Measurements from ENCODE around the gene MEIS2. TPM values are rescaled to one million over a fixed set of nuclear protein-coding genes. Genes with fewer than 3 reads are reported as not detected.
A peak's percentile ranks its signal among the peaks of the same experiment; 100 is the strongest.

Gene MEIS2
- total RNA-seq, 1 experiment from 2014 or later = 4.2 TPM

DNA sequence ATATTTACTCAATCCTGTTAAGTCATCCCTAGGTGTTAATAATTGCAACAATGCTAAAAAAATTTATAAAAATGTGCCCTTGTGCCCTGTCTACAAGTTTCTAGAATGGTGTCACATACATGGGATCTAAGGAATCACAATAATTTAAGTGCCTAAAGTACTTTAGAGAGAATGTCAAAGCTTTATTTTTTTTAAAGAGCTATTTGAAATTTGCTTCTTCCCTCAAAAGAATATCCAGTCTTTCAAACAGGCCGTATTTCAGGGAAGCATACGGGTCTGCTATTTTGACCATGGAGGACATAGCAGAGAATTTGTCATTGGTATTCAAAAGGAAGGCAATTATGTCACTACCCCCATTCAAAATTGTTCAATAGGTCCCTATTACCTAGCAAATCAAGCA, 29.7 kb downstream of the MEIS2 start:
- no peak for DNase-seq (ENCODE audit: low read depth in 1 of 2, low spot score in 2 of 2)
- Histone ChIP-seq H3K4me1 (replicated peaks) (no peaks in the 10 kb centered on the region), H3K4me3 (no peak overlapping the region), H3K27me3 (replicated peaks) (no peaks in the 10 kb centered on the region), H3K36me3 (no peaks in the 10 kb centered on the region), H3K27ac (no peak overlapping the region), H3K9me3 (replicated peaks) (no peaks in the 10 kb centered on the region)

DNA sequence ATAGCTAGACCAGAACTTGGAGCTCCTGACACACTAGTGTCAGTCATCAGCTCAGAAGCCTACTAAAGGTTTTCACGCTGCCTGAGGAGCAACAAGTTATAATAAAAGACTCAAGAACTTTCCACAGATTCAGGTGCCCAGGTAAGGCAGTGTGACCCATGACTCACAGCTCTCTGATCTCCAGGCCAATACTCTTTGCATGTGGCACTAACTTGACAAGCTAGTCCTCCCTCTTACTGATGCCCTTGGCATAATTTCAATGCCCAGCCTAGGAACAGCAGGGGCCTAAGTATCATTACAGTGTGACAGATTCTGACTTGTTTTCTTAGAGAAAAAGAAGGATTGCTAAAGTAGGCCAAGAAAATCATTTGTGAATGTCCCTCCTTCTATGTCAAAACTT, 38.4 kb downstream of the MEIS2 start:
- Histone ChIP-seq H3K27ac (no peak overlapping the region), H3K4me1 (replicated peaks) (peaks cover 9% of the 10 kb centered on the region), H3K27me3 (replicated peaks) (no peaks in the 10 kb centered on the region), H3K4me3 (no peak overlapping the region), H3K9me3 (replicated peaks) (no peaks in the 10 kb centered on the region), H3K36me3 (no peaks in the 10 kb centered on the region)
- no peak for DNase-seq (ENCODE audit: low read depth in 1 of 2, low spot score in 2 of 2)

DNA sequence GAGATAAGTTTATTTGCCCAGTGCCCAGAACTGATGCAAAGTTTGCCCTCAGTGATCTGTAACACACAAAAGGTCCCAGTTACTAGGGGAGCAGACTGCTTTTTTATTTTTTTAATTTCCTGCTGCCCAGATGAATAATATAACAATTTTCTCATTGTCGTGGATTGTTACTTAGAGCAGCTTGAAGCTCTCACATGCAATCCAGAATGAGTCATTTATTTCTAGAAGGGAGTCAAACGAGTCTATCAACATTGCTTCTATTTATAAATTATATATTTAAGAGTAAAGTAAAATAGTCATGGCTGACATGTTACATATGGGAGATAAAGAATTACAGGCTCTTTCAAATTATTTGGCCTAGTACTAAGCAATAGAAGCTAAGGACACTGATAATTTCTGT, 41.3 kb downstream of the MEIS2 start:
- no peak overlapping the region for H3K4me3 ChIP-seq
- H3K36me3 ChIP-seq = no peaks in the 10 kb centered on the region
- H3K27me3 ChIP-seq (replicated peaks) = no peaks in the 10 kb centered on the region
- H3K9me3 ChIP-seq (replicated peaks) = no peaks in the 10 kb centered on the region
- H3K27ac ChIP-seq = no peak overlapping the region
- peaks cover 9% of the 10 kb centered on the region for H3K4me1 ChIP-seq (replicated peaks)
- DNase-seq (ENCODE audit: low read depth in 1 of 2, low spot score in 2 of 2) = peak in 1 of 2 experiments; percentile 11

DNA sequence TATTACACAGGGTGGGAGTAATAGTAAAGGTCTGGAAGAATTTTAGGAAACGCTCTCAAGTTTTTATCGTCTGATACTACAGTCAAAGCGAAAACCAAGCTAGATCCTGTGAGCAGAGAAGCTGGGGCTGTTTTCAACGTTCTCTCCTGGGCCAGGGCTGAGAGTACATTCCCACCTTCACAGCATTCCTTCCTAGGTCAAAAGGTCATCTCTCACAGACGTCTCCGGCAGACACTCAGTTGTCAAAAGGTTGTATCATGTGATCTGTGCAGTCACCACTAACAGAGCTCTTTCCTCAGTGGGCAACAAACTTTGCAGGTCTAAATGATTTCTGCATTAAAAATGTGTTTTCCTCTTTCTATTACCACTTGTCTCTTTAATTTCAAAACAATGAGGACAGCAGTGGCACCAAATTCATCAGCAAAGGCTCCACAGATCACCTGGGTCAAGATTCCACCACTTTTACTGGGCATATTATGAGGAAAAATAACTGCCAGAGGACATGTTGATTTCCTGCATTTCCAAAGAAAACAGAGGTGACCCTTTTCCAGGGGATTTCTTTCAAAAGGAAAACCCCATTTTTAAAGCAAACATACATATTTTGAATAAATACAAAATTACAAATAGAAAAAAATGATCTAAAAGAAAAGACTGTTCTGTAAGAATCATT, 41.9 kb downstream of the MEIS2 start:
- no peak overlapping the region for H3K27ac ChIP-seq
- H3K9me3 ChIP-seq (replicated peaks) = no peaks in the 10 kb centered on the region
- H3K27me3 ChIP-seq (replicated peaks) = no peaks in the 10 kb centered on the region
- no peak for DNase-seq (ENCODE audit: low read depth in 1 of 2, low spot score in 2 of 2)
- no peak overlapping the region for H3K4me3 ChIP-seq
- no peaks in the 10 kb centered on the region for H3K36me3 ChIP-seq
- peaks cover 9% of the 10 kb centered on the region for H3K4me1 ChIP-seq (replicated peaks)

DNA sequence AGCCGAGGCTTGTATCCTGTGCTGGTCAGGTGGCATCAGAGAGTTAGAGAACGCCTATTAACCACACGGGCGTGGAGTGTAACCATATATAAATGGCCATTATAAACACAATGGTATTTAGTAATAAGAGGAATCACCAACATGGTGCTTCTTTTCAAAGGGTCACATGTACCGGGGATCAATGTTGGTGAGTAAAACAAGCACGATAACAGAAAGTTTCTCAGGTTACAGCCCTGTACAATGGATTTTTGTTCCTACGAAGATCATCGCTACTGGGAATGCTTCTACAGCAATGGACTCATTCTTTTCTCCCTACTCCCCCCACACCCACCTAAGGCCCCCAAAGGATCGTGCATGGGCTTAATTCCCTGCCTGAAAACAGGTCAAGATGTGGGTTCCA, 42.5 kb downstream of the MEIS2 start:
- Histone ChIP-seq H3K4me1 (replicated peaks) (peaks cover 9% of the 10 kb centered on the region), H3K27me3 (replicated peaks) (no peaks in the 10 kb centered on the region), H3K27ac (no peak overlapping the region), H3K4me3 (no peak overlapping the region), H3K9me3 (replicated peaks) (no peaks in the 10 kb centered on the region), H3K36me3 (no peaks in the 10 kb centered on the region)
- no peak for DNase-seq (ENCODE audit: low read depth in 1 of 2, low spot score in 2 of 2)

DNA sequence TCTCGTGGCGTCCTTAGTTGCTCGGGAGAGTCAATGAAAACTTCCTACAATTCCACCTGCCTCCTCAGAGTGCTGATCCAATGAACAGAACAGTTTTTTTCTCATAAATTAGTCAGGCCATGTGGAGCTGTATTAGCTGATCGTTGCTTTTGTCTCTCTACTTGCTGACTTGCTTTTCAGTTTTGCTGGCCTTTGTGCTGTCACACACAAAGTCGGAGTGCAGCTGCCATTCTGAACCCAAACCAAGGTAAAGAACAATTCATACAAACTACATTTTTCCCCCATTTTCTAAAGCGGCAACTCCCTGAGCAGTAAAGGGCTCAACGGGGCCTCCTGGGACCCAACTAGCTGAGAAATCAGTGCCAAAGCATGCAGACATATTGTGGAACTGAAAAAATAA, 43.1 kb downstream of the MEIS2 start:
- H3K4me3 ChIP-seq = no peak overlapping the region
- no peaks in the 10 kb centered on the region for H3K36me3 ChIP-seq
- H3K27ac ChIP-seq = no peak overlapping the region
- H3K27me3 ChIP-seq (replicated peaks) = no peaks in the 10 kb centered on the region
- H3K4me1 ChIP-seq (replicated peaks) = peaks cover 9% of the 10 kb centered on the region
- no peak for DNase-seq (ENCODE audit: low read depth in 1 of 2, low spot score in 2 of 2)
- no peaks in the 10 kb centered on the region for H3K9me3 ChIP-seq (replicated peaks)

DNA sequence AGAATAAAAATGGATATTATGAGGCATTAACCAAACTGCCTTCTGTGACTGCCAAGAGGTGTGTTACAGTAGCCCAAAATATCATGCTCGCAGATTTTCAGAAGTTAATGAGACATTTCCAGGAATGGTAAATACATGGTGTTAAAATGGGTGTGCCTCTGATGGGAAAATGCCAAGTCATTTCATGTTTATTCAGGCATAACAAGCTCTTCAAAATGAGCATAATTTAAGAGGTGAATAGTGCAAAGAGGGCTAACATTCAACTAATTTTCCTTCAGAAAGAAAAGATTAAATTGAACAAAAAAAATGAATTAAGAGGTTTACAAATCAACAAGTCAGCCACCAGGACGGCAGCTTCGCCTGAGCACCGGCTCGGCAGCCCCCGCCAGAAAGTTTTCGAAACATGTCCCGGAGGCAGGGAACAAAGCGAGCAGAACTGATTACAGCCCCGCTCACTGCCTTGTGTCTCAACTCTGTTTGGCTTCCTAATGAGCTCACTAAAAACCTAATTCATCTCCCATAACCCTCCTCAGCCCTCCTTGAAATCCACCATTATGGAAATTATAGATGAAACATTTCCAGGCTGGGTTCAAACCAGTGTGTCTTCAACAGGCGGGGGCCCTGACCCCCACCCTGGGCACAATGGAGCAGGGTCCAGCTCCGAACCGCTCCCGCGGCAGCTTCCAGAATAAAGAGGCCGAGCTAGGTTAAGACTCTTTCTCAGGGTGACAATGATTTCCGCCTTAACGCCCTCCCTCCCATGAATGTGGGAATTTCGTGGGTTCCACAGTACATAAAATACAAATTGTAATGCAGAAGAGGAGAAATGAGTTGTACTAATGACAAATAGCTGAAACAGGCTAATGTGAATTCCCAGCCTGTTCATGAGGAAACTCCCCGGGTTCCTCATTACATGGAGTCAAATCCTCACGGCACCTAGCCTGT, 43.9 kb downstream of the MEIS2 start:
- Histone ChIP-seq H3K4me1 (replicated peaks) (peaks cover 9% of the 10 kb centered on the region), H3K27ac (no peak overlapping the region), H3K9me3 (replicated peaks) (no peaks in the 10 kb centered on the region), H3K27me3 (replicated peaks) (no peaks in the 10 kb centered on the region), H3K36me3 (no peaks in the 10 kb centered on the region), H3K4me3 (no peak overlapping the region)
- DNase-seq (ENCODE audit: low read depth in 1 of 2, low spot score in 2 of 2) = no peak

DNA sequence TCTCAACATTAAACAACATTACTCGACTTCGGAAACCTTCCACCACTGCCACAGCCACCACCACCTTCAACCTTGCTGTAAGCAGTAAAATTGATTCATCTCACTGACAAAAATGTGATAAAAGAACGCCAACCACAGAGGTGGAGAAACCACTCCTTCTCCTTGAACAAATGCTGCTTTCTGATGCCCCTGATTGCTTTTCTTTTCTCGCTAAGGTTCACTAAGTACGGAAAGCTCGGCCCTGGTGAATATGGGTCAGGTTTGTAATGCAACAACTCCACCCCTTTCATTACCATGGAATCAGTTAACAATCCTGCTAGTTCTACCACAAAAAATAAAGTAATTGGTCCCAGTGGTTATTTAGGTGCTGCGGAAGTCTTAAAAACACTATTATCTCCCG, 44.9 kb downstream of the MEIS2 start:
- peaks cover 9% of the 10 kb centered on the region for H3K4me1 ChIP-seq (replicated peaks)
- no peak overlapping the region for H3K27ac ChIP-seq
- no peak overlapping the region for H3K4me3 ChIP-seq
- no peak for DNase-seq (ENCODE audit: low read depth in 1 of 2, low spot score in 2 of 2)
- no peaks in the 10 kb centered on the region for H3K36me3 ChIP-seq
- H3K27me3 ChIP-seq (replicated peaks) = no peaks in the 10 kb centered on the region
- no peaks in the 10 kb centered on the region for H3K9me3 ChIP-seq (replicated peaks)

DNA sequence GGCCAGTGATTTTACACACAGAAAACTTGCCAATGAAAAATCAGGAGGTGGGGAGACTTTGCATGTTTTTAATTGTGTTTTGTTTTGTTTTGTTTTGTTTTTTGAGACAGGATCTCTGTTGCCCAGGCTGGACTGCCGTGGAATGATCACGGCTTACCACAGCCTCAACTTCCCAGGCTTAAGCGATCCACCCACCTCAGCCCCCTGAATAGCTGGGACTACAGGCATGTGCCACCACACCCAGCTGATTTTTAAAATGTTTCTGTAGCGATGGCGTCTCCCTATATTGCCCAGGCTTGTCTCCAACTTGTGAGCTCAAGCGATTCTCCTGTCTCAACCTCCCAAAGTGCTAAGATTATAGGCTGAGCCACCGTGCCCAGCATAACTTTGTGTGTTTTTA, 46.0 kb downstream of the MEIS2 start:
- H3K4me1 ChIP-seq (replicated peaks) = peaks cover 9% of the 10 kb centered on the region
- H3K4me3 ChIP-seq = no peak overlapping the region
- no peaks in the 10 kb centered on the region for H3K27me3 ChIP-seq (replicated peaks)
- DNase-seq (ENCODE audit: low read depth in 1 of 2, low spot score in 2 of 2) = no peak
- H3K9me3 ChIP-seq (replicated peaks) = no peaks in the 10 kb centered on the region
- no peak overlapping the region for H3K27ac ChIP-seq
- no peaks in the 10 kb centered on the region for H3K36me3 ChIP-seq

DNA sequence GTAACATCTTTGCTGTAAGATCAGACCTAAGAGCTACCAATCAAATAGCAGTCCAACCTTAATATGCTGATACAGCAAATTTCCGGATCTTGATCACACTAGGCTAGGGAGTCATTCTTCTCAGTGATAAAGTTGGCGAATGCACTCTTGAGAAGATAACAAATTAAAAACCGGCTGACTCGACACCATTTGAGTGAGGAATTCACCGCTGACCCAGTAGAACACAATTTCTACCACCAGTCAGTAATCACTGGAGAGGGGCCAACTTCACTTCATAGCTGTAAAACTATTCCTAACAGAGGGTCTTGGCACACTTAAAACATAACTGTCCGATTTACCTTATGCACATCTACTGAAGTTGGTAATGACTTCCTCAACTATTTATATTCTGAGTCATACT, 47.2 kb downstream of the MEIS2 start:
- Histone ChIP-seq H3K9me3 (replicated peaks) (no peaks in the 10 kb centered on the region), H3K36me3 (no peaks in the 10 kb centered on the region), H3K4me3 (no peak overlapping the region), H3K27me3 (replicated peaks) (no peaks in the 10 kb centered on the region), H3K27ac (no peak overlapping the region), H3K4me1 (replicated peaks) (no peaks in the 10 kb centered on the region)
- no peak for DNase-seq (ENCODE audit: low read depth in 1 of 2, low spot score in 2 of 2)

DNA sequence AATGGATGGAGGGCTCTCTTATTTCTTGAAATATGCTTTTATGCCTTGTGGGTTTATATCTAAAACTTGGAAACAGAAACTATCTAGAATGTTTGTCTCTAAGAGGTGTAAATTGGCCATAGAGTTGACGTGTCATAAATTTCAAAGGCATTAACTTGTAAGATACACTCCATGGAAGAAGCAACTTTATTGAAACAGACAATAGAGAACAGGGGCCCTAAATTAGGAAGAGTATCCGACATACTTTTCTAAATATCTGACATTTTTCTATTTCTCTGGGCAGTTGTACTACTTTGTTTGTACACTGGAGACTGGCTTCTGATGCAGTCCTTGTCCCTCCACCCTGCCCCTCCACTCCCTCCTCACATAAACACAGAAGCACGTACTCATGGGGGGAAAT, 50.0 kb downstream of the MEIS2 start:
- DNase-seq (ENCODE audit: low read depth in 1 of 2, low spot score in 2 of 2) = no peak

DNA sequence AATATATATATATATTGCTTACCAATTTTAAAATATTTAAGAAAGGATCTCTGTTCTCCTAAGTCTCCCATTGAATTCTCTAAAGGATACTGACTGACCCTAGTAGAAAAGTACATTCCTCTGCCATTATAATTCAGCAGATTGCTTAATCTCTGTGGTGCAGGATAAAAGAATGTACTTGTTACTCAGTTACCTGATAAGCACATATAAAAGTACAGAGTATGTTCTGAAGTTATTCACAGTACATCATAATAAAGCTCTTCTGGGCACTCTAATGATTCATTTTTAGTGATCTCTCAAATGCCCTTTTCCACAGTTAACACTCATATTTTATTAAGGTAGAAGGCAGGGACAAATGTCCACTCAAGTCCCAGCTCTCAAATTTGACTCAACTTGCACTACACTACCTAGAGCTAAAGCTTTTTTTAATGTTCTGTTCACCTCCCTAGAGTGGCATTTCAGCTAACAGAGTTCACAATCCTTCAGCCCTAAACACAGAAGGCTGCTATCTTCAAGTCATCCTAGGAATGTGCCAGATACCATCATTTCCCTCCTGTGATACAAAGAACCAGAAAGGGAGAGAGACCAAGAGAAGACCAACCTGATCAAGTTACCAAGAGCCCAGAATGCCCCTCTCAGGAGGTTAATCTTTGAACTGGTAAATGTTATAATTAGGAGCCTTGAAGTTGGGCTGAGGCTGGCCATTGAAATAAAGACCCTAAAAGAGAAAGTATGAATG, 53.3 kb downstream of the MEIS2 start:
- Histone ChIP-seq H3K36me3 (no peaks in the 10 kb centered on the region), H3K4me3 (no peak overlapping the region), H3K27me3 (replicated peaks) (no peaks in the 10 kb centered on the region), H3K27ac (no peak overlapping the region), H3K9me3 (replicated peaks) (no peaks in the 10 kb centered on the region), H3K4me1 (replicated peaks) (no peaks in the 10 kb centered on the region)
- DNase-seq (ENCODE audit: low read depth in 1 of 2, low spot score in 2 of 2) = no peak

More for the DNA sequence above, 50.0 kb downstream of the MEIS2 start:
- no peaks in the 10 kb centered on the region for H3K9me3 ChIP-seq (replicated peaks)
- no peak overlapping the region for H3K4me3 ChIP-seq
- no peaks in the 10 kb centered on the region for H3K27me3 ChIP-seq (replicated peaks)
- H3K27ac ChIP-seq = no peak overlapping the region
- no peaks in the 10 kb centered on the region for H3K4me1 ChIP-seq (replicated peaks)
- H3K36me3 ChIP-seq = no peaks in the 10 kb centered on the region

DNA sequence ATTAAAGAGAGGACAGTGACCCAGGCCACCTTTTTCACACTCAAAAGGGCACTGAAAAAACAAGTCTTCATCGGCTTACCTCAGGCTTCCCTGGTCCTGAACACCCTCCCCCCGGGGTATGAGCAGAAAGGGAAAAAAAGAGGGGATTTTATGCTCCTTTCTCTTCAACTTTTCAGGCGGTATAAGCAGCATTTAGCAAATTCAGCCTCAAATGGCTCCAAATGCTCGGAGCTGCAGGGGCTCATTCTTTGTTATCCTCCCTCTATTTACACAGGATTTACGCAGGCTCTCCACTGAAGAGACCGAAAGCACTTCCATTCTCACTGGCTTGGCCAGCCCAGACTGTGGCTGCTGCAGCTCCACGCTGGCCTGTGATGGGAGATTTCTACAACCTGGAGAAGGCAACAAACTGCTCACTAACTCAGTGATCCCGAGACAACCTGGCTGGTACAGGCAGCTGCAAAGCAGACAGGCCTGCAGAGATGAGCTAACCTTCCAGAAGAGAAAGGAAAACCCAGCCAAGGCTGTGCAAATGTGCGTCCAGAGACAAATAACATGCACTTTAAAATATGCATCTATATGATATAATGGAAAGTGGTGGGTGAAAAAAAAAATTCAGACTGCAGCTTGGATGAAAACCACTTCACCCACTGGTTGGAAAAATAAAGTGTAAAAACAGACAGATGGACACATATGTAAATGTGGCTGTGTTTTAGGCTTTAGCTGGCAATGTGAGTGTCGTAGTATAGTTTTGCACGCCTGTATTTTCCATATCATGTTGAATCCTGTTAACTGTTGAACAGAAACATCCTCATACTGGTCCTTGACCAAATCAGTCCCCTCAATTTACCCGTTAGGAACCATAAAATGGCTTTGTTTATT, 54.2 kb downstream of the MEIS2 start:
- no peak for DNase-seq (ENCODE audit: low read depth in 1 of 2, low spot score in 2 of 2)
- H3K27me3 ChIP-seq (replicated peaks) = no peaks in the 10 kb centered on the region

More for the DNA sequence above, 54.2 kb downstream of the MEIS2 start:
- no peaks in the 10 kb centered on the region for H3K9me3 ChIP-seq (replicated peaks)
- no peak overlapping the region for H3K4me3 ChIP-seq
- H3K36me3 ChIP-seq = no peaks in the 10 kb centered on the region
- no peak overlapping the region for H3K27ac ChIP-seq
- no peaks in the 10 kb centered on the region for H3K4me1 ChIP-seq (replicated peaks)
